Endometrium (tissue), 2 donors: ENCODE data around the gene LGALS12.

Experiments used
- FAIRE-seq: peaks from 2 replicates; lab custom pipeline; 2012; peaks lifted over from hg19 to GRCh38; lab: Jason Lieb, UNC
- donor health status: control.
- donor health status: control.

LGALS12 gene

DNA sequence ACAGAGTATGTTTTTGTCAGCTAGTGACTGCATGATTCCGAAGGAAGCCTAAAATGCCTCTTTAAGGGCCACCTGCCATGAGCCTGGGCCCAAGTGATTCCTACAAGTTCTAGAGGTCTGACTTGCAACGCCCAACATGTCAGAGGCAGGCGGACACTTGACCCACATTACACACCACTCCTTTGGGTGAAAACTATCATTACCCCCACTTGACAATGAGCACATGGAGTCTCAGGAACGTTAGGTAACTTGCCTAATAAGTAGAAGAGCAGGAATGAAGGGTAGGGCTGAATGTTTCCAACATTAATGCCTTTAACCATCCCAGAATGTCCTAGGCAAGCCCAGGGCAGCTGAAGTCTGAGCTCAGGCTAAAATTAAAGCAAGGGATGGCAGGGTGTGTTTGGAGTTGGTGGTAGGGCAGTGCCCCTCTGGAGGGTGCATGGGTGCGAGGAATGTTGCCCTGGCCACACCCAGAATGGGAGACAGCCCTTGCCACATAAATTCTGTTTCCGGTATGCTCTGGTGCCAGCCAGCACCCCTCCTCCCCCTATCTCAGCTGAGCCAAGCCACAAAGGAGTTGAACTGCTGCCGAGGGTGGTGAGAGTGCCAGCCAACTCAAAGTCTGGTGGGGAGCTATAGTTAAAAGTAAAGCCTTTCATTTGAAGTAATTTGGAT lies 54.8 kb downstream of the LGALS12 start:
- FAIRE-seq: no peak

DNA sequence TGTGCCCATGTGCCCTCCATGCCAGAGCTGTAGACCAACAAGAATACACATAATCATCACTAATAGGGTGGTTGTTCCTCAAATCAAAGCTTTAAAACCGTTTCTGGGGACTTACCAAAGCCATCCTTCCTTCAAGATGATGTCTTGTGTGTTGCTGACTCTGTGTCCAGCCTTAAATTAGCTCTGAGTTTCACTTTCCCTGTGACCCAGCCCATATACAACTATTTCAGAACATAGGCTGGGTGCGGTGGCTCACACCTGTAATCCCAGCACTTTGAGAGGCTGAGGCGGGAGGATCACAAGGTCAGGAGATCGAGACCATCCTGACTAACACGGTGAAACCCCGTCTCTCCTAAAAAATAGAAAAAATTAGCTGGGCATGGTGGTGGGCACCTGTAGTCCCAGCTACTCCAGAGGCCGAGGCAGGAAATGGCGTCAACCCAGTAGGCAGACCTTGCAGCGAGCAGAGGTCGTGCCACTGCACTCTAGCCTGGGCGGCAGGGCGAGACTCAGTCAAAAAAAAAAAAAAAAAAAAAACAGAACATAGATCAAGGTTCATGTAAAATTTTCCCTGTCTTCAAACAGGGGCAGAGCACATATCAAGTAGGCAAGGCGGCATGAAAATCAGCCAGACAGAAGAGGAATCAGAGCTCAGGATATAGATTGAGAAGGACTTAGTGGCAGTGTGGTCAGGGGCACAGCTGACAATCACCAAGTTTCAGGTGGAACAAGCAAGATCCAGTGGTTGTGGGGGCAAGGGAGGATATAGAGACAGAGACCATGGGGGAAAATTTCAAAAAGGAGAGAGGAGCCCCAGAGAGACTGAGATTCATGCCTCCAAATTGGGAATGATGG lies 57.5 kb downstream of the LGALS12 start, which contains the start of gene PLAAT2:
PLAAT2 (minus strand) TSS at position 179 of the 855 bp plus-strand sequence; CDS start at position 124, 55 bp downstream.
- no peak for FAIRE-seq

- FAIRE-seq: no peak
These were observed 58.3 kb downstream of the LGALS12 start for GRCh38 chr11:63564056-63564774.

GRCh38 chr11:63564784-63565350 lies 59.0 kb downstream of the LGALS12 start:
- no peak for FAIRE-seq
